KOPT-K1 (cell line): ENCODE measurements around the gene ATP2B2.

Experiments used
- H3K27ac ChIP-seq: fragments of 200-600 bp; sonication (generic); 2 replicates; pipeline ENCODE4 v1.5.1; 2016; ENCODE audit warnings: antibody characterized with exemption, mild to moderate bottlenecking, low read depth, low read length; ENCODE audit not compliant: poor library complexity, severe bottlenecking
- H3K36me3 ChIP-seq: fragments of 200-600 bp; sonication (generic); 2 replicates; pipeline ENCODE4 v1.5.1; 2017; ENCODE audit warnings: antibody characterized with exemption, mild to moderate bottlenecking, low read length, moderate library complexity; ENCODE audit not compliant: insufficient read depth
- H3K9me3 ChIP-seq: fragments of 200-600 bp; sonication (generic); 2 replicates; pipeline ENCODE4 v1.5.1; 2017; ENCODE audit warnings: antibody characterized with exemption, low read length, mild to moderate bottlenecking; ENCODE audit not compliant: insufficient read depth, poor library complexity, severe bottlenecking

The ATP2B2 gene

GRCh38 chr3:10497439-10497838 is 7.9 kb downstream of the ATP2B2 start:
- no peaks in the 10 kb centered on the region for H3K9me3 ChIP-seq
- H3K27ac ChIP-seq = no peak overlapping the region
- H3K36me3 ChIP-seq = no peaks in the 10 kb centered on the region

GRCh38 chr3:10496121-10496863 is 9.1 kb downstream of the ATP2B2 start:
- Histone ChIP-seq H3K36me3 (no peaks in the 10 kb centered on the region), H3K27ac (no peak overlapping the region), H3K9me3 (no peaks in the 10 kb centered on the region)

- no peaks in the 10 kb centered on the region for H3K36me3 ChIP-seq
- no peak overlapping the region for H3K27ac ChIP-seq
- no peaks in the 10 kb centered on the region for H3K9me3 ChIP-seq
Measured at GRCh38 chr3:10495614-10496013, 9.8 kb downstream of the ATP2B2 start.

GRCh38 chr3:10495003-10495402 is 10.4 kb downstream of the ATP2B2 start:
- Histone ChIP-seq H3K9me3 (no peaks in the 10 kb centered on the region), H3K36me3 (no peaks in the 10 kb centered on the region), H3K27ac (no peak overlapping the region)

- Histone ChIP-seq H3K9me3 (no peaks in the 10 kb centered on the region), H3K27ac (no peak overlapping the region), H3K36me3 (no peaks in the 10 kb centered on the region)
Measured at GRCh38 chr3:10494180-10494579, 11.2 kb downstream of the ATP2B2 start.

GRCh38 chr3:10493202-10493589 is 12.2 kb downstream of the ATP2B2 start:
- H3K27ac ChIP-seq = no peak overlapping the region
- no peaks in the 10 kb centered on the region for H3K36me3 ChIP-seq
- no peaks in the 10 kb centered on the region for H3K9me3 ChIP-seq

GRCh38 chr3:10492364-10493201 is 12.8 kb downstream of the ATP2B2 start:
- no peaks in the 10 kb centered on the region for H3K9me3 ChIP-seq
- H3K27ac ChIP-seq = no peak overlapping the region
- no peaks in the 10 kb centered on the region for H3K36me3 ChIP-seq

GRCh38 chr3:10489746-10490483 is 15.5 kb downstream of the ATP2B2 start:
- Histone ChIP-seq H3K27ac (no peak overlapping the region), H3K9me3 (no peaks in the 10 kb centered on the region), H3K36me3 (no peaks in the 10 kb centered on the region)

GRCh38 chr3:10487988-10488633 is 17.3 kb downstream of the ATP2B2 start:
- Histone ChIP-seq H3K27ac (no peak overlapping the region), H3K9me3 (no peaks in the 10 kb centered on the region), H3K36me3 (no peaks in the 10 kb centered on the region)

GRCh38 chr3:10485806-10486205 is 19.6 kb downstream of the ATP2B2 start:
- H3K36me3 ChIP-seq = no peaks in the 10 kb centered on the region
- H3K27ac ChIP-seq = no peak overlapping the region
- no peaks in the 10 kb centered on the region for H3K9me3 ChIP-seq

- Histone ChIP-seq H3K36me3 (no peaks in the 10 kb centered on the region), H3K9me3 (no peaks in the 10 kb centered on the region), H3K27ac (no peak overlapping the region)
Measured at GRCh38 chr3:10485380-10485779, 20.0 kb downstream of the ATP2B2 start.

- no peak overlapping the region for H3K27ac ChIP-seq
- no peaks in the 10 kb centered on the region for H3K36me3 ChIP-seq
- no peaks in the 10 kb centered on the region for H3K9me3 ChIP-seq
Measured at GRCh38 chr3:10484709-10485108, 20.7 kb downstream of the ATP2B2 start.

- H3K36me3 ChIP-seq = no peaks in the 10 kb centered on the region
- no peak overlapping the region for H3K27ac ChIP-seq
- no peaks in the 10 kb centered on the region for H3K9me3 ChIP-seq
Measured at GRCh38 chr3:10483686-10484345, 21.6 kb downstream of the ATP2B2 start.

- H3K27ac ChIP-seq = no peak overlapping the region
- no peaks in the 10 kb centered on the region for H3K9me3 ChIP-seq
- no peaks in the 10 kb centered on the region for H3K36me3 ChIP-seq
Measured at GRCh38 chr3:10483364-10483675, 22.1 kb downstream of the ATP2B2 start.
